HG03060 (cell line): Measurements from ENCODE around the gene DUSP10.

Experiments
- ATAC-seq: cut with Tn5 transposase; IDR thresholded peaks from one replicate; pipeline ENCODE4 v1.9.1; 2021; ENCODE audit warnings: low read depth, moderate number of reproducible peaks; ENCODE audit not compliant: unreplicated experiment

The DUSP10 gene

DNA sequence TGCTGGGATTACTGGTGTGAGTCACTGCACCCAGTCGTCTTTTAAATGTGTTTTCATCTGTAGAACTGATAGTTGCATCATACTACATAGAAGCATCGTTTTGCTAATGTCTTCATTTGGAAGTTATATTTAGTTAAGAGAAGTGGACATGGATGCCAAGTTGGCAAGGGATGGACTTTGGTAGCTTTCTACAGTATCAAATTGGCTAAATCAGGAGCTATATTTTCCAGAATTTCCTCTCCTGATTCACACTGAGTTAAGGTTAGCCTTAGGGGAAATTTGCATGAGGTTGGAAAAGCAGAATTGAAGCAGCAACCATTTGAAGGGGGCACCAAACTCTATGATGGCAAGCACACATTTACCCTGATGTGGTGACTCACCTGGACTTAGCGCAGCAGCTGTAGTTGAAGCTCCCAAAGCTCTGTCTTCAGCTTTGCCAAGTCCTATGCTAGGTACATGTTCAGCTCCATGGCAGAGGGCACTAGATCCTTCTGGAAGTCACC lies 43.9 kb downstream of the DUSP10 start:
- ATAC-seq = no peak

DNA sequence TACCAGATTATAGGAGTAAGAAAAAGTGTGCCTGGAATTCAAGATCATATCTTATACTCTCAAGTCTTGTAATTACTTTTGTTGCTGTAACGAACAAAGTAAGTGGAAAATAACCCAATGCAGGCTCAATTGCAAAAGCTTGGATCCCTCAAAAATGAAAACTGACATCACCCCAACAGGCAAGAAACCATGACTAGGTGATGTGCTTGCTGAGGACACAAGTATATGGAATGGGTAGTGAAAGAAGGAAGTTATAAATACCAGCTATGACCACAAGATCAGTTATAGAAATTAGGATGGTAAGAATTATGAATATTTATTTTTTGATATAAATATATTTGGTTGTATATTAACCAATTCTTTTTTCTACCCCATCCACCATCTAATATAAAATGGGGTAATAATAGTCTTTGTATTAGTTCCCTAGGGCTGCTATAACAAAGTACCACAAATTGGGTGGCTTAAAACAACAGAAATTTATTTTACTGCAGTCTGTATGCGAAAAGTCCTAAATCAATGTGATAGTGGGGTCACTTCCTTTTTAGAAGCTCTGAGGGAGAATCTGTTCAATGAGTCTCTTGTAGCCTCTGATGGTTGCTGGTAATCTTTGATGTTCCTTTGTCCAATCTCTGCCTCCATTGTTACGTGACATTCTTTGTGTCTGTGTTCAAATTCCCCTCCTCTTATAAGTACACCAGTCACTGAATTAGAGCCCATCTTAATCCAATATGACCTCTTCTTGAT lies 45.0 kb downstream of the DUSP10 start:
- no peak for ATAC-seq

DNA sequence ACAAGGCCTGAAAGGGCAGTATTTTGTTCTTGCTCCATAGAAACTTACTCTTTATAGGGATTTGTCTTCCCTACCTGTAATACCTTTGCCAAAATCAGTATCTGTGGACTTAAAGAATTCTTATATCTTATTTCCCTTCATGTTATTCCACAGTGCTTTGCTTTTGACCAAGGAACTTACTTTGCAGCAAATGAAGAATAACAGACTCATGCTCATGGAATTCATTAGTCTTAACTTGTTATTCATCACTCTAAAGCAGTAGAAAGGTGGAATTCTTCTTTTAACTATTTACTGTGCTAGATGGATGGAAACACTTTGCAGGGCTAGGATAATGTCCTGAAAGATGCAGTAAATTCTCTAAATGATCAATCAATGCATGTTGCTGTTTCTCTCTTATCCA lies 45.9 kb downstream of the DUSP10 start:
- no peak for ATAC-seq

DNA sequence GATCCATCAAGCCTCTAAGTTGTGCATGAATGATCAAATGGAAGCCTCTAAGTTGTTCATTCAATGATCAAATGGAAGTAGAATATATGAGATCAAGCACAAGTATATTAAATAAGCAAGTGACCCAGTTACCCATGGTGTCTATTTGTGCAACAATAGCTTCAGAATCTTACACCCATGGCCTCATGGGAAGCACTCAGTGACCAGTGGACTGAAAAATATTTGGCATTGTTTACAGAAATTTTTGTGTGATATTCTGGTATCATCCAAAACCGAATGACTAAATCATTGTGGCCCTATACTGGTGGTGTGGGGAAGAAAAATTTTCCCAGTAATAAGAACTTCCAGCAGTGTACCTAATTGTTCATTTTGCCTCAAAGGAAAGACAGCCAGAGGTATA lies 46.6 kb downstream of the DUSP10 start:
- ATAC-seq = no peak

DNA sequence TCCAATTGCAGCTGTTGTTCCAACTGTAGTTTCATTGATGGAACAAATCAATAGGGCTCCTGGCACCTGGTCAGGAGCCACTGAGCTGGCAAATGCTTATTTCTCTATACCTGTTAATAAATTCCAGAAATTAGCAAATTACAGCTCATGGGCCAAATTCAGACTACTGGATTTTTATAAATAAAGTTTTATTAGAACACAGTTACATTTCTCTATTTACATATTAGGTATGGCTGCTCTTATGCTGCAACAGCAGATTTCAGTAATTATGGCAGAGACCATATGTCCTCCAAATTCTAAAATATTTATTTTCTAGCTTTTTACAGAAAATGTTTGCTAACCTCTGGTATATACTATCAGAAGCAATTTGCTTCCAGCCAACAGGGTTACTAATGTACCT lies 47.8 kb downstream of the DUSP10 start:
- no peak for ATAC-seq

DNA sequence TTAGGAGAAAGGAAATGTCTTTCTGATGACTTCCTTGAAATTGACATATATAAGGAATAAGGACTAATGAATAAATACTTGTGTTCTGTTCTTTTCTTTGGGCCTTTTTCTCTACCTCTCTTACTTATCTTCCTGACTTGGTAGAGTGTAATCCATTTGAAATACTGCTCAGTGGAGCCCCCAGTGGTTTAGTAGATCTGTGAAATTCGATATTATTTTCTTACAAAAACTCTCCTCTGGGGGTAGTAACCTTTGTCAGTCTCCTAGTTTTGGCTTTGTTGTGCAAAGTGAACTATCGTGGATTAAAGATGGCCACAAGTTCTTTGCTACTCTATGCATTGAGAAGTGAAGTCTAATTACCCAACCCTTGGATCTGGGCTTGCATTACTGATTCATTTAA lies 48.8 kb downstream of the DUSP10 start:
- ATAC-seq = no peak

DNA sequence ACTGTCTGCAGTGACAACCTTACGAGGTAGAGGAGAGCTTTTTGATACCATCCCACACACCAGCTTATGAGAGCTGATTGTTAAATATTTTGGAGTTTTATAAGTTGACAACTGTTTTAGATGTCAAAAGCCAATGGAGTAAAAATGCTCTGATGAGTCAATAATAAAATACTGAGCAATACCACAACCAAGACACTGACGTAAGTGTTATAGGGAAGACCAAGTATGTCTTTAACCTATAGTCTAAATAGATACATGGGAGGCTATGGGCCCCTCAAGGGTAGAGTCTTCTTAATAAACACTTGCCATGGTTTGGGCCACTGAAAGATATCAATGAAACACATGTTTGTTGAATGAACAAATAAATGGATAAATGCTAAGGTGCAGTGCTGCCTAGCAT lies 49.2 kb downstream of the DUSP10 start:
- ATAC-seq = no peak

DNA sequence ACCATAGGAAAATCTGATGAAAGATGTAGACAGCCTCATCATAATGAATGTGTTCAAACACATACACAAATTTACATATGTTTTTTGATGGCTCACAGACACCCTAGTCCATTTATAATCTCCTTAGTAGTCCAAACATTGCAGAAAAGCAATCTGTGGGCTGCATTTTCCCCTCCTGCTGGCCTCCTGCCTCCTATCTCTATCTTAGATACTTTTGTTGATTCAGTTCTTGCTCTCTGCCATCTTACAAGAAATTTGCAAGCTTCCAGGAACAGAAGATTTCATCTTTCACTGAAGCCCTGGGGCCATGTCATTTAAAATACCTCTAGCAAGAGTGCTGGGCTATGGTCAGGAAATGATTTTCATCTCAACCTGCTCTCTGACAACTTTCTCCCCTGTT lies 50.6 kb downstream of the DUSP10 start:
- ATAC-seq = no peak

DNA sequence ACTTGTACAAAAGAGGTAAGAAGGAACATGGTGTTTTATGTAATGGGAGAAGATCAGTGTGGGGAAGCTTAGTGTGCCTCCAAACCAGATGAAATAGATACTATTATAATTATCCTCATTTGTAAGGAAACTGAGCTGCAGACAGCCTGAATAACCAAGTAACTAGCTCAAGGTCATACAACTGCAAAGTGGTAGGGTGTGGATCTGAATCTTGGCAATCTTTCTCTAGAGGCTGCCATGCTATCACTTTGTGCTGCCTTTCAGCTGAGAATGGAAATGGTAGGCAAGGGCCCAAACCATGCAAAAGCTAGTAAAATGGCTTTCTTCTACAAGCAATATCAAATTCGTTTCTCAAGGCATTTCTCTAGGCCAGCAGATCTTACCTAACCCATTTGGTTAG lies 51.0 kb downstream of the DUSP10 start:
- no peak for ATAC-seq

DNA sequence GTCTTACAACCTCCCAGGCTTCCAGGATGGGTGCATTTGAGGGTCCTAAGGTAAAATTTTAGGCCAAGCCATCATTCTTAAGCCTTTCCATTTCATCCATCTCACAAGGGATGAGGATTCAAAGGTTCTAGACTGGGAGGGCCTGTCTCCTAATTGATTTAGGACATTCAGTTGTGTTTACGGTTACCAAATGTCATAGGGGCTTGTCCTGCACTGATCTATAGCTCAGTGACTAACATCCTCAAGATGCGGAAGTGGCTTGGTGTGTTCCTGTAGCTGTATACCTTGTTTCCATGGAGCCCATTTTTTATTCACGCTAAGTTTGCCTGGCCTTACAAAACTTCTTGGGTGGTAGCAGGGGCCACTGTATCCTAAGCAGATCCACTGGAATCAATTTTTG lies 52.8 kb downstream of the DUSP10 start:
- no peak for ATAC-seq

DNA sequence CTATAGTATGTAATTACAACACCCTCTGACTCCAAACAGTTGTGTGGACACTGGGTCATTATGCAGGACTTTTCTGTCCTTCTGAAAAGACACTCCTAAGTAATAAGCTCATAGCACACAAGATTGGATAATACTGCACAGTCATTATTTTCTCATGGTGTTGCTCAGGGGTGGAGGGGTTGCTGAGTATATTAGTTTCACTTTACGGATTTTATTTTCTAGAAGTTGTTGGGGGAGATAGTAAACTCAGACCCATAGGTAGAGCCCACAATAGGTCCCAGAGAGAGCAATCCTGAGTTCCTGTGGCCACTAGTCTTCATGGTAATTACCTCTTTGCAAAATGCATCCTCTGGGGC lies 53.4 kb downstream of the DUSP10 start:
- ATAC-seq = no peak

DNA sequence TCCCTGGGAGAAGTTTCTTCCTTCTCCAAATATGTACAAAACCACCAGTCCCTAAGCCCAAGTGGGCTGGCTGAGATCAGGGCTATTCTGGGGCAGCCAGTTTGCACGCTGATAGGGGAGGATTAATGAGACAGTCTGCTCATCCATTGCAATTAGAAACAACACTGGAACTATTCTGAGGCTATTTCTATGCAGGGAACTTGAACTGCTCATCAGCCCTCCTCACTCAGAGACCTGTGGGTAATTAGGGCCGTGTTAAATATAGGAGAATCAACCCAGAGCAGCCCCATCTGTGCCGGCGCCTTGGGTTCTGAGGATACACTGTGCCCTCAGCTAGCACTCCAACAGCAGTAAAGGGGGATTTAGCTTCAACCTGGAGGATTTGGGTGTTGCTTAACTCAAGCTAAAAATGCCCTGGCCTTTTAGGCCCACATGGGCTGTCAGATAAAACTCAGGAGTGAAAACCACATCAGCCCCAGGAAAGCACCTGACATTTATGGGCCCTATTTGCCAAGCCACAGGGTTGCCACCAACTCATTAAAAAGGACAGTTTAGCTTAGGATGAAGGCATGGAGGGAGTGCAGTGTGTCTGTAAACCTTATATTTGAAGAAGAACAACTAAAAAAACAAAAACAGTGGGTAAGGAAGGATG lies 53.9 kb downstream of the DUSP10 start:
- no peak for ATAC-seq

DNA sequence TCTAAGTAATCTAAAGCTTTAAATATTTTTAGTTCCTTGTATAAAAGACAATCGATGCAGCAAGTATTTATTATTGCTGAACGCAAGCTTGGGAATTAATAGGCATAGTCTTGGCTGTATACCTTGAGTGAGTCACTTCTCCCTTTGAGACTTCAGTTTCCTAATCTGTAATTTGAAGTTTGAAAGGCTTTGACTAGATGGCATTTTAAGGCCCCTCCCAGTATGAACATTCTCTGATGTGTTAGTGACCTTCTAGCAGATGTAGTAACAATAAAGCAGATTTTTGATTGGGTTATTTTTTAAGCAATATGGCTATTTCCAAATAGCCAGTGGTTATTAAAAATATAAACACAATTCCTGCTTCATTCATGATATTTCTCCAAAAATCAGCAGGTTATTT lies 58.2 kb downstream of the DUSP10 start:
- ATAC-seq = no peak

DNA sequence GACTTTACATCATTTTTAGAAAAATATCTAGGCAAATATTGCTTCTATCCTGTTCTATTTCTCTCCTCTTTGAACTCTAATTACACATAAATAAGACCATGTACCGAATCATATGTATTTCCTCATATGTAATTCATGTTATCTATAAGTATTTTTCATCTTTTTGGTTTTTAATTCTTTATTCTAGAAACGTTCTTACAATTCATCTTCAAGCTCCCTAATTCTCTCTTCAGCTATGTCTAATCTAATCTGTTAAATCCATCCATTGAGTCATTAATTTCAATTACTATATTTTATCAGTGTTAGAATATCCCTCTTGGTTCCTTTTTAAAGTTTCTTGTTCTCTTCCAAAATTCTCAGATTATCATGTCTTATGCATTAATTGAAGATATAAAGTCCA lies 61.8 kb downstream of the DUSP10 start:
- ATAC-seq = no peak

DNA sequence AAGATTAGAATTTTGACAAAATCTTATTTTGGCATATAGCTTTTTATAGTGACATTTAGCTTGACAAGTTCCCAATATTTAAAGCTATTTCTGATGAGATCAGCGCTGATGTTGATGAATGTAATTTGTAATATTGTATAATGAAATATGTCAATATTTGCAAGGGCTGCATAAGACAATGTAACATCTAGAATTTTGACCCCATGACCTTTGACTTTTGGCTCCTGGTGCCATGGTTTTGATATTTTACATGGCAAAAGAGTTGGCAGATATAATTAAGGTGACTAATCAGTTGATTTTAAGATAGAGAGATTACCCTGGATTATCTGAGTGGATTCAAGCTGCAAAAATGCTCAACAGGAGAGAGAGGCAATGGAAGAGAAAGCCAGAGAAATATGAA lies 63.9 kb downstream of the DUSP10 start:
- ATAC-seq = no peak

DNA sequence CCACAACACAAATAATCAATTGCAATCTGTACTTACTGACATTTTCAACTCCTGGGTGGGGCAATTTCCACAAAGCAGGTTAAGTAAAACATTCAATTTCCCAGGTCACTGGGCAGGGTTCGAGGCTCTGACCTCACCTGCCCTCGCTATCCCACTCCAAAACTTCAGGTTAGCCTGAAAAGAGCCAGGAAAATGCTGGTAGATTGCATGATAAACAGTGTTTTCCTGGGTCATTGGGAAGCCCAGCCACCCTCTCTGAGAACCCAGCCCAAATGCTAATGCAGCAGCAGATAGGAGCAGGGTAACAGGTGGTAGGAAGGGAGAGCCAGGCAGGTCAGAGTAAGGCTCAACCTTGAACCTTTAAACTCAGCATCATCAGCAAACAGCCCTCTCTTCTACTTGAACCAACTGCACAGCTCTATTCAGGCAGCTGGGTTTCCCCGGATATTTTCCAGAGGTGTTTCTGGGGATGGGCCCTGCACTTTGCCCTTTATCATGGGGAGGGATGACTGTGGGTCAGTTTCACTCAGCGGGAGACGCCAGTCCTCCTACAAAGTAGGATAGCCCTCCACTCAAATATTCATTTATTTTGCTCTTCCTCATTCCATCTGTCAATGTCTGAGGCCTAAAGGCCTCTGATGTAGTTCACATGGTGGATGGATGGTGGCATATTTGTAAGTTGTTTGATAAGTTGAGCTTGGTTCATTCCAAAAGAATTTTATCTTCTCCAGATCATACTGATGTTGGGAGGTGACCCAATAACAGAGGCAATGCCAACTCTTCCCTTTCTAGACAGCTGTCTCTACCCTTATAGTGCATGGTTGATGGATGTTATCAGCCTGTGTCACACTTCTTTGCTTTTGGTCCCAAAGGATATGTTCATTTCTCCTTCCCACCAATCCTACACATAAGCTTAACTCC lies 65.7 kb downstream of the DUSP10 start:
- ATAC-seq = no peak

DNA sequence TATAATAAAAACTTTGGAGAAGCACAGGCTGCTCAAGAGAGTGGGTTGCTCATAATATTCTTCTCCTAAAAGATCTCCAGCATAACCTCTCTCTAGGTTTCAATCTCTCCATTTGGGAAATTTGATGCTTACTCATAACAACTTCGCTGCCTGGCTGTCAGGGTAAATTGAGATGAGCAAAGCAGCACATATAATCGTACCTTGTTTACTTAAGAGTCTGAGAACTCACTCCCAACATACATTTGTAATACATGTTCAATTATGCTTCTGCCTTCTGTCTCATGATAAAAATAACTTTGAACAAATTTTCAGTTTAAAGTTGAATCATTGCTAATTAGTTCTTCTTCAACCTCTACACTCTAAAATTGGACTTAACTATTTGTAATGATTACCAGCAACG lies 68.9 kb downstream of the DUSP10 start:
- ATAC-seq = no peak

DNA sequence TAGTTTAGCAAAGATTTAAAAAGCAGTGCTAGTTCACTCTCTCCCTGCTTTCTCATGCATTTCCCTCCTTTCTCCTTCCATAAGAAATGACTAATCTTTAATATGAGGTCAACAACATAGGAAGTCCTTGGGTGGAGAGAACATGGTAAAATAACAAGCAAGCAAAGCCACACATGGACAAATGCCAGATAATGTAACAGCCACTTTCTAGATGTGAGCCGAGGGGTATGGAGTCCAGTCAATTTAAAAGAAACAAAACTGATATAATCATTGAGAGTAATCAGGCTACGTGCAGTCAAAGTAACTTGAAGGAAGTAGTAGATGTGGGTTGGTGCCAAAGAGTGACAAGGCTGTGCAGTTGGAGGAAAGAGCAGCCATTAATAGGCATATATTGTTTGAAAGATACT lies 69.6 kb downstream of the DUSP10 start:
- no peak for ATAC-seq

DNA sequence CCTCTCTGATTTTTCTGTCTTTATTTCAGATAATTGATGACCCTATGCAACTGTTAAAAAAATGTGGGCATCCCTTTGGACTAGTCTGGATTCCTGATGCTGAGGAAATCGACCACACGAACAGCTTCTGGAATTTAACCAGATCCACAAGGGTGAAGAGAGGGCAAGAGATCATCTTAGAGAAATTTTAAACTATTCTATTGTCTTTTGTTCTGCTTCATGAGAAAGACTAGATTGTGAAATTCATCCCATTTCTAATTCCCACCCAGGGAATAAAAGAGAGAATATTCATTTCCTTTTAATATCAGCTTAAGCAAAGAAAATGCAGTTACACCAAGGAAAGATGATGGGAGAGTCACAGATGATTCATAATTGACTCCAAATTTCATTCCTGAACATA lies 71.8 kb downstream of the DUSP10 start:
- no peak for ATAC-seq

DNA sequence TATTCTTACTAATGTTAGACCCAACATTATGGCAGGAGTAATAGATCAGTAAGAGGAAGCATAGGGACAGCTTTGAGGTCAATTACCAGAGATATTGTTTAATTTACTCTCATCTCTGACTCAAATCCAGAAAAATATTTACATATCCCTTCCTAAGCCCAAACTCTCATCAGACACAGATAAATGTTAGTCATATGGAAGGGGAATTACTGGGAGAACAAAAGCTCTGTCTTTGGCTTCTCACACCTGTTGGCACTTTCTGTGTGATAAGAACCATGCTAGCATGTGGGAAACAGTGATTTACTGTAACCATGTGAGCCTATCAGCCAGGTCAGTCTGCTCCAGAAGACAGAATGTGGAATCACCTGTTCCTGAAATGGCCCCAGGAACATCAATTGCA lies 72.4 kb downstream of the DUSP10 start:
- no peak for ATAC-seq

DNA sequence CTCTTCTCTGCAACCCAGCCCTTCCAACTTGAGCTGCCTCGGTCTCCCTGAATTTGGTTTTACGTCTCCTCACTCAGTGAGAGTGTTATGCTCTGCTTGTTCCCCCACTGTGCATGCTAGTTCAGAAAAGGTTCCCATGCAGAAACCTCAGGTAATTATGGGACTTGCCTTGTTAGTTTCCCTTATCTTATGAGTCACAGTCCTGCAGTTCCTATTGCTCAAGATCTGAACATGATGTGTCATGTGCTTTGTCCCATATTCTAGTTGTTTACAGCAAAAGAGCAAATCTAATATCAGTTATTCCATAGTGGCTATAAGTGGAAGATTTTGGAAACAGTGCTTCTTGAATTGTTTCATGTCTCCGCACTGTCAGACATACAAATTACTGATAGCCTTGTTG lies 74.4 kb downstream of the DUSP10 start:
- peak; percentile 54 for ATAC-seq
